Measurements from ENCODE around the gene UPF3B. TPM values are rescaled to one million over a fixed set of nuclear protein-coding genes. Genes with fewer than 3 reads are reported as not detected.

The UPF3B gene
- polyA plus RNA-seq, 3 donors = 33.5 to 34.9 (median 33.8) TPM

Other genes with a start within 250 kb of the UPF3B start
- gene NKRF, start 246.5 kb downstream of the UPF3B start, polyA plus RNA-seq (ENCODE audit: insufficient read length in 3 of 3) = 10 to 100 TPM; 13.3 to 18.4 (median 15.1) TPM
- 10 to 100 TPM; 66.6 to 69.9 (median 69.8) TPM for gene SEPTIN6, start 159.8 kb downstream of the UPF3B start, polyA plus RNA-seq (ENCODE audit: insufficient read length in 3 of 3)
- under 1 TPM; 0.45 to 0.82 (median 0.70) TPM for gene SOWAHD, start 94.4 kb downstream of the UPF3B start, polyA plus RNA-seq (ENCODE audit: insufficient read length in 3 of 3)
- 1,000 to 10,000 TPM; 1,870 to 2,660 (median 2,378) TPM for gene RPL39, start 61.3 kb downstream of the UPF3B start, polyA plus RNA-seq (ENCODE audit: insufficient read length in 3 of 3)
- 10 to 100 TPM; 11.5 to 13.0 (median 12.1) TPM for gene RNF113A, start 18.8 kb upstream of the UPF3B start, polyA plus RNA-seq (ENCODE audit: insufficient read length in 3 of 3)
- gene NDUFA1, start 18.9 kb upstream of the UPF3B start, polyA plus RNA-seq (ENCODE audit: insufficient read length in 3 of 3) = 100 to 1,000 TPM; 120 to 166 (median 150) TPM
- gene AKAP14, start 42.9 kb upstream of the UPF3B start, polyA plus RNA-seq (ENCODE audit: insufficient read length in 3 of 3) = under 1 TPM in 2 of 3 donors, not detected in 1; 0.24 to 0.26 TPM
- gene NKAP, start 90.8 kb upstream of the UPF3B start, polyA plus RNA-seq (ENCODE audit: insufficient read length in 3 of 3) = 10 to 100 TPM; 13.4 to 15.6 (median 15.0) TPM
- gene RHOXF2B, start 224.7 kb upstream of the UPF3B start, polyA plus RNA-seq (ENCODE audit: insufficient read length in 3 of 3) = under 1 TPM in 1 of 3 donors, not detected in 2; 0.11 TPM

All from renal cortex interstitium (tissue), 3 donors.